DMS79 (cell line): ENCODE data around the gene ADARB1.
"Not testable (repeated sequence)": the region's sequence is repeated elsewhere in the genome, so short reads cannot be mapped to it uniquely, and the experiment has no call there.

Experiments used
- DNase-seq: peaks from one replicate; lab custom pipeline; 2025; lab: John Stamatoyannopoulos, UW

The ADARB1 gene

GRCh38 chr21:45074048-45074817 lies at the start of gene ADARB1:
TSS of gene ADARB1 (plus strand) at chr21:45074580. CDS start at chr21:45171657, 97,077 bp downstream.
- DNase-seq, result no peak

- no peak for DNase-seq
Observed at GRCh38 chr21:45026066-45026745, 48.2 kb upstream of the ADARB1 start.

GRCh38 chr21:45026826-45027225 lies 47.6 kb upstream of the ADARB1 start:
- DNase-seq, result no peak

- no peak for DNase-seq
Observed at GRCh38 chr21:45027241-45028196, 46.9 kb upstream of the ADARB1 start.

GRCh38 chr21:45028645-45029044 lies 45.7 kb upstream of the ADARB1 start:
- not testable (repeated sequence) for DNase-seq

- peak; percentile 36 for DNase-seq
Observed at GRCh38 chr21:45029298-45029947, 45.0 kb upstream of the ADARB1 start.

GRCh38 chr21:45029948-45030681 lies 44.3 kb upstream of the ADARB1 start:
- no peak for DNase-seq

GRCh38 chr21:45030682-45031570 lies 43.5 kb upstream of the ADARB1 start:
- no peak for DNase-seq

GRCh38 chr21:45031571-45032191 lies 42.7 kb upstream of the ADARB1 start:
- no peak for DNase-seq

- DNase-seq, result no peak
Observed at GRCh38 chr21:45032332-45032731, 42.0 kb upstream of the ADARB1 start.

GRCh38 chr21:45032977-45033710 lies 41.2 kb upstream of the ADARB1 start:
- DNase-seq, result no peak

- no peak for DNase-seq
Observed at GRCh38 chr21:45033791-45034555, 40.4 kb upstream of the ADARB1 start.

- DNase-seq, result no peak
Observed at GRCh38 chr21:45034556-45035476, 39.6 kb upstream of the ADARB1 start.

GRCh38 chr21:45035477-45035848 lies 38.9 kb upstream of the ADARB1 start:
- no peak for DNase-seq

GRCh38 chr21:45036630-45037029 lies 37.8 kb upstream of the ADARB1 start:
- no peak for DNase-seq

- no peak for DNase-seq
Observed at GRCh38 chr21:45037986-45038385, 36.4 kb upstream of the ADARB1 start.
